ENCODE measurements around the gene CSF1R.

Gene CSF1R

DNA sequence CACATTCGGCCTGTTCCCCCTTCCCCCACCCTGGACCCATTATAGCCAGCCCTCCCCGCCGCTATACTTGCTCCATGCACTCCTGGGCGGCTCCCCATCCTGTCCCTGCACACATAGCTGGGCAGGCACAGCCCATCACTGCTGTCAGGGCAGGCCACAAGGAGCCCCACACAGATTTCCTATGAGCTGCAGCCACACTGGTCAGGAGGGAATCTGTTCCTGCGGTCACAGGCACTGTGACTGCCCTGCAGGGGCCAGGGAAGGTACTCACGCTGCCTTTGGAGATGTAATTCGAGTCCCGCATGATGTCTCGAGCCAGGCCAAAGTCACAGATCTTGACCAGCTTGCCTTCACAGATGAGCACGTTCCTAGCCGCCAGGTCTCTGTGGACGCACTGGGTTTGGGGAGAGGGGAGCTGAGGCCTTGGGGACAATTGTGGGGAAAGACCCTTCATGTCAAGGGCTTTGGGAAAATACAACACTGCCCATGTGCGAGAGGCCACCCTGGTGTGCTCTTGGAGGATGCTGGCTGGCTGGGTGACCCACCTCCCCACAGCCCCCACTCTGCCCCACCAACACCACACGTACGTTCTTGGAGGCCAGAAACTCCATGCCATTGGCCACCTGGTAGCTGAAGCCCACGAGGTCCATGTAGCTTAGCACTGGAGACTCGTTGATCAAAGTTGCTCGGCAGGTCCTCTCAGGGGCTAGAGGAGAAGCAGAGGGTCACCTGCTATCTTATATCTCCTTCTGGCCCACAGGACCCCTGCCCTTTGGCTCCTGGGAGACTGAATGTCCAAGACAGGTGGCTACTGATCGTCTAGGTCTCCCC lies 34.5 kb upstream of the CSF1R start:
- DNase-seq (ENCODE audit: low read depth), result no peak

GRCh38 chr5:150120062-150120441 lies 33.7 kb upstream of the CSF1R start:
- no peak for DNase-seq (ENCODE audit: low read depth)

DNA sequence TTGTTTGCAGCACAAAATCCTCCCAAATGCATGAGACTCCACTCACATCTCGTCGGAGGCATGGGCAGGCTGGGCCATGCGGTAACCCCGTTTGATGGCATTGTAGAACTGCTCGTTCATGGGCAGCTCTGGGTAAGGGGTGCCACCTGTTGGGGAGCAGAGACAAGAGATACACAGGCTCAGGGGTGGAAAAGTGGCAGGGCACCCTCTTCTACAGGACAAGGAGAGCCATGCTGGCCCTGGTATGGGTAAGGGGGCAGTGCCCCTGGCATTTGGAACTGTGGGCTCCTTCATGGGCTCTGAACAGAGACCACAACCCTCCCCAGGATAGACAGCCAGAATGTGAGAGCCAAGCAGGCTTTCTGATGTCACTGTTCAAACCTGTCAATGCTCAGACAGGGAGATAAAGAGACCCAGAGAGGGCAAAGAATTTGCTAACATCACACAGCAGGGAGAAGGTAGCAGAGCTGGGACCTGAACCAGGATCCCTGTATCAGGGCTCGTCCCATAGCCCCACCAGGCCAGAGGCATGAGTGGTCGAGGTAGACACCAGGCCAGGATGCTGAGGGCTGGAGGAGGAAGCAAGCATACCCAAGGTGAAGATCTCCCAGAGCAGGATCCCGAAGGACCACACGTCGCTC lies 33.2 kb upstream of the CSF1R start:
- DNase-seq (ENCODE audit: low read depth), result no peak

GRCh38 chr5:150118561-150119229 lies 32.3 kb upstream of the CSF1R start:
- no peak for DNase-seq (ENCODE audit: low read depth)

DNA sequence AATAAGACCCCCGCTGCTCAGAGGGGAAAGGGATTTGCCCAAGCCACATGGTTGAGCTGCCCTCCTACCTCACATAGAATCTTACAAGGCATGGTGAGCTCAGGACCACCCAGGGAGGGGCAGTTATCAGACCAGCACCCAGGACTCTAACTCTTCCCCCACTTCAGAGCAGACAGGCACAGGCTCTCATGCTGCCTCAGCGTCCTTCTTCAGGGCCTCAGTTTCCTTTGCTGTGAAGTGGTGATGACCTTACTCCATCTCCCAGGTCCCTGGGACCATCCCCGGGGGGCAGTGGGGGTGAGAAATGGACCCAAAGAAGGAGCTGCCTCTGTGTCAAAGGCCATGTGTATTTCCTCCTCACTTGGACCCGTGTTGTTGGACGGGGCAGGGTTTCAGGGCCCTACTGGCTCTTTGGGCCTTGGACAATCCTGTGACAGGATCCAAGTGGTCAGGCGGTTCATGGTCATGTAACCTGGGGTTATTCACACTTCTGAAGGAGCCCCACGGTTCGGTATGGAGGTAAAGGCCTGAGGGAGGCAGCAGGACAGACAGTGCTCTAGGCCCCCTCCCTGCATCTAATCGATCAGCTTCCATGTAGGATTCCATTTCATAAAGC lies 31.7 kb upstream of the CSF1R start:
- no peak for DNase-seq (ENCODE audit: low read depth)

- no peak for DNase-seq (ENCODE audit: low read depth)
Observed at GRCh38 chr5:150116667-150117400, 30.5 kb upstream of the CSF1R start.

DNA sequence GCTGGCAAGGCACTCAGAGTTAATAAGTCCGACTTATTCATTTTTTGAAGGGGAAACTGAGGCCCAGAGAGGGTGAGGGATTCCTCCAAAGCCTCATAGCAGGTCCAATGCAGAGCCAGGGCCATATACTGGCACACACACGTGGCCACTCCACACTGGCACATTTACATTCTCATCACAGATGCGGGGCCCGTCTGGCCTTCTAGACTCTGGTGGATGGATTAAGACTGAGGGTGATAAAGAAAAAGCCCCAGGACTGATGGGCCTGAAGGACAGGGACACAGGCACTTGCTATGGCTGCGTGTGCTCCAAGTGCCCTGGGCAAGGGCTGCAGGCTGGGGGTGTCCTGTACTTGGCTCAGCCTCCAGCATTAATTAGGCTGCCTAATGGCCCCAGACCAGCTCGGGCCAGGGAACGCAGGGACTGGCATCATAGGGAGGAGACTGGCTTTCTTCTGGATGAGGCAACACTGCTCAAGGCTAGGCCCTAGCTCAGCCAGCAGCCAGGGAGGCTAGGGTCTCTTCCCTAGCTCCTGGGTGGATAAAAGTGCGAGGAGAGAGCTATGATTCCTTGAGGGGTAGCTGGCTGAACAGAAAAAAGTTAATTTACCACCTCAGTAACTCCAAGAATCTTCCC lies 28.5 kb upstream of the CSF1R start:
- no peak for DNase-seq (ENCODE audit: low read depth)

DNA sequence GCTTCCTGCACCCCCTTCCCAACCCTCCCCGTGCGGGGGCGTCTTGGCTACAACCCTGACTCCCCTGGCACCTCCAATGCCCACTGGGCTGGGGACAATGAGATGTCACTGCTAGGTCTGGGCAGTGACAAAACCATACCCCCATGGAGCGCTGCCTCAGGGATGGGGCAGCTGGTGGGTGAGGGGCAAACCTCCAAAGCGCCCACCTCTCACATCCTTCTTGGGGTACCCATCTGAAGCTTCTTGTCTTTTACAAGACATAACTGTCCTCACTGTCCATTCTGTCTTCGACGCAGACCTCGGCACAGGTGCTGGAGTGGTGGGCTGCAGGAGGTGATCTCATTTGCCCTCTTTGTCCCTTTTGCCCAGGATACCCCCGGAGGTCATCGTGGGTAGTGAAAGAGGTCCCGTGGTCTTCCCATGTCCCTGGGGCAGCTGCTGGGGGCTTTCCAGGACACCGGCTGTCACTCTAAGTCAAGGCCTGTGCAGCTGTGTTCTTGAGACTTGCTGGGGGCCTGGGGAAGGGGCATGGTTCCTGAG lies 27.8 kb upstream of the CSF1R start:
- DNase-seq (ENCODE audit: low read depth), result no peak

DNA sequence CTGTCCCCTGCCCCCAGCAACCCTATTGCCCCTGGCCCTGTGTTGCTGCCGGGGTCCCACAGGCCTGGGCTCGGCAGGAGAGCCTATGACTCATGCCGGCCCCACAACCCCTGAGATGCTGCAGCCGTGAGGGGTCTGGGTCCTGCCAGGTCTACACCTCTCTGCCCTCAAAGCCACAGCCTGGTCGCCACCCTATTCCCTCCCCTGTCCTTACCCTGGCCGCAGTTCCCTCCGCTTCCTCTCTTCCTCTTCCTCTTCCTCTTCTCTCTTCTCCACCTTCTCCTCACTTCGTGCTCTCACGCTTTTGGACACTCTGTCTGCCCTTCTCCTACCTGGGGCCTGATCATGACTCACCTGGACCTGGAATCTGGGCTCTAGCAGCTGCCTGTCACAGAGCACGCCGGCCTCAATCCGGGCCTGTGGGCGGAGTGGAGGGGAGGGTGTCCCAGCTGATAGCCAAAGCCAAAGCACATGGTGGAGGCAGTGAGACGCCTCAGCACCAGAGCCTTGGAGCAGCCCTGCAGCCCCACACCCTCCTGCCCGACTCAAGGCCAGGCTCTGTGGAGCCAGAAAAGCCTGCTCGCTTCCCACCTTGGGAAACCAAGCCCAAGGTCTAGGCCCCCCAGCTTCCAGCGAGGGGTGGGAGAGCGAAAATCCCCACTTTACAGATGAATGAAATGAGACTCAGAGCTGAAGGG lies 26.8 kb upstream of the CSF1R start:
- DNase-seq (ENCODE audit: low read depth), result no peak

GRCh38 chr5:150112201-150113046 lies 26.1 kb upstream of the CSF1R start:
- DNase-seq (ENCODE audit: low read depth), result no peak

DNA sequence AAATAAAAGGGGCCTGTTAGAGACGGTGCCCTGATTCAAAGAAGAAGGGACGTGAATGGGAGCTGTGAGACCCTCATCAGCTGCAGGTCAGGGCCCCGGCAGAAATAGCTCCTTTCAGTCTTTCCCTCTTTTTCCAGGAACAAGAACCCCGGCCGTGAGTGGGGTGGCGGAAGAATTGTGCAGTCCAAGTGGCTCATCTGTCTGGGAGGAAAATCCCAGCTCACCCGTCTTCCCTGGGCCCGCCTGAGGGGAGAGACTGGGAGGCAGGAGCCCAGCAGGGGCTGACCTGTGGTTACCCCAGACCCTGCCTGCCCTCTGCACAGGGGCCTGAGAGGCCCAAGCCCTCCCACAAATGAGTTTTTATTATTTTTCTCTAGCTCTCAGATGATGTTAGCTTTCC lies 24.8 kb upstream of the CSF1R start:
- no peak for DNase-seq (ENCODE audit: low read depth)

DNA sequence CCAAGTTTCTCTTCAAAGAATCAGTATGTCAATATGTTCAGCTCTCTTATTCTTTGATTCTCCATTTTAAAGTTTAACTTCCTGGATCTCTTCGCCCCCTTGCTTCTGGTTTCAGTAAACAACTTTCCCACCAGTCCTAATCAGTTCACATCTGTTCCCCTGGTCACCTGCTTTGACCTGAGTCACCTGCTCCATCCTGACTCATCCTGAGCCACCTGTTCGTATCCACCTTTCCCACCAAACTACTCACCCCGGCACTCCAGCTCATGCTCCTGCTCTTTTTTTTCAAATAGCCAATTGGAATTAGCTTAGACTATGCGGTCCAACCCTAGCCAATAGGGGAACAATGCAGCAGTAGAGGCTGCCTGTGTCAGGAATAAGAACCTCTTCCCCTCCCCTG lies 23.6 kb upstream of the CSF1R start:
- DNase-seq (ENCODE audit: low read depth), result no peak

- no peak for DNase-seq (ENCODE audit: low read depth)
Observed at GRCh38 chr5:150108711-150109514, 22.6 kb upstream of the CSF1R start.

DNA sequence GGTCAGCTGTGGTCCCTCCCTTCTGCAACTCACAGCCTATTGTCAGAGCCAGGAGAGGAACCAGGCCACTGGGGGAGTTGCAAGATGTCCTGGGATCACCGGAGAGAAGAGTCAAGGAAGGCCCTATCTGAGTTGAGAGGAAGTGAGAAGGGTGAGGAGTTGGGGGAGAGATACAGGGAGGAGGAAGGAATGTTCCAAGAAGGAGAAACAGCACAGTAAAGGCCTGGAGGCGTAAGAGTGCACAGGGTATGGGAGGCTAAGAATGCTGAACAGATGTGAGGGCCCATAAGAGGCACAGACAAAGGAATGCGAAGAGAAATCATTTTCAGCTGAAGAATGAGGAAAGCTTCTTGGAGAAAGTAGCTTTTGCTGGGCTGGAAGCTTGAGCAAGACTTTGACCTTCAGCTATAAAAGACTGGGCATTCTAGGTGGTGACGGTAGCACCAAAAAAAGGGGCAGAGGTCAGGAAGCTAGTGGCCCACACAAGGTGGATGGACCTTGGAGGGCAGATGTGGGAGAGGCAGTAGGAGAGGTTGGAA lies 21.6 kb upstream of the CSF1R start:
- no peak for DNase-seq (ENCODE audit: low read depth)

GRCh38 chr5:150106674-150107426 lies 20.5 kb upstream of the CSF1R start:
- DNase-seq (ENCODE audit: low read depth), result no peak

DNA sequence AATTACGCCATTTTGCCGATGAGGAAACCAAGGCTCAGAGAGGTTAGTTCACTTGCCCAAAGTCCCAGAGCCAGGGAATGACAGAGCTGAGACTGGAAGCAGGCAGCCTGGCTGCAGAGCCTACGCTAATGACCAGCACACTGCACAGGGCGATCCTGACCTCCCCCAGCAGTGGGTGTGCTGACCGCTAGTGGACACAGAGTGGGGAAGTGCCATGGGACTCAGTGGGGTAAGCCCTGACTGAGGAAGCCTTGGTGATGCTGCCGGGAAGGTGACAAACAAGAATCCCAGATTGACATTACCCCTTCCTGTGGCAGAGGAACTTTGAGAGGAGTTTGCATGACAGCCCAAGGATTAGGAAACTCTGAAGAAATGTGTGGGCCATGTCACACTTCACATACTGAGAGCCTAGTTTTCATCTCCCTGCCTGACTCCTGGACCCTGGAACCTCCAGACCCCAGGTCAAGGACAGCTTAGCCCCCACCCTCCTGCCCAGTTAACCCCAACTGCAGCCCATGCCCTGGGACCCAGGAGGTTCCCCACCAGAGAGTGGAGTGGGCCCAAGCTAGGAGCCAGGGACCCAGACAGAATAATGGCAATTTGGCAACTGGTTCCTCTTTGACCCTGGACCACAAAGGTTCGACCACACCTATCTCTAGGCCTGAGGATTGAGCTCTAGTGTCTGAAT lies 19.7 kb upstream of the CSF1R start:
- no peak for DNase-seq (ENCODE audit: low read depth)

DNA sequence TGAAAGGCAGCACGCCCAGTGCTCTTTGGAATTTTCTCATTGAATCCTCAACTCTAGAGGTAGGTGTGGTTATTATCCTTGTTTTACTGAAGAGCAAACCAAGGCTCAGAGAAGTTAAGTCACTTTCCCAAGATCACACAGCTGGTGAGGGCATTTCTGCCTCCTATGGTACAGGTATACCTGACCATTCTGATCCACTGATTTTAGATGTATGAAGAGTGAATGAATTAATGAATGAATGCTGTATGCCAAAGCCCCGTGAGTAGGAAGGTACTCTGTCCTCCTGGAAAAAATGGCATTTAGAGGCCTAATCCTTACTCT lies 18.2 kb upstream of the CSF1R start:
- DNase-seq (ENCODE audit: low read depth), result no peak
